K562 (cell line): ENCODE data around the gene EEF1AKMT4. TPM values are rescaled to one million over a fixed set of nuclear protein-coding genes. Genes with fewer than 3 reads are reported as not detected.
A peak's percentile ranks its signal among the peaks of the same experiment; 100 is the strongest.

ENCODE experiments used
- ATAC-seq: fragments of 200-7000 bp; cut with Tn5 transposase; 3 replicates; pipeline ENCODE4 v1.9.1; 2020; ENCODE audit warnings: moderate library complexity
- BruUV-seq: library from RNA; stranded (reverse); fragments of 400-500 nt; replicated peaks from 2 replicates; lab custom pipeline; 2021; lab: Mats Ljungman, UMichigan
- CTCF ChIA-PET: fragments of 300-600 bp; formaldehyde crosslinking; extraction: SDS; loops from one replicate; lab custom pipeline; 2021; ENCODE audit warnings: low intra/inter-chr PET ratio; lab: Yijun Ruan, JAX
- POLR2A ChIA-PET: fragments of 300-600, 350-650 bp; sonication (Branson Sonifier 250); formaldehyde crosslinking; extraction: SDS; loops from one replicate; lab custom pipeline; 2021; ENCODE audit warnings: antibody characterized with exemption, inconsistent platforms; lab: Yijun Ruan, JAX
- DNase-seq, 4 experiments: peaks; one replicate each; pipeline versions ENCODE4 v3.0.0 to v3.0.0-alpha.2; 2011 to 2018; ENCODE audit warnings: low spot score in 3 of 4, mixed read lengths in 3 of 4; ENCODE audit errors: extremely low read depth in 1 of 4
- FAIRE-seq: peaks from 2 replicates; lab custom pipeline; 2011; peaks lifted over from hg19 to GRCh38; lab: Jason Lieb, UNC
- H2AFZ ChIP-seq: 2 replicates; pipeline ENCODE4 v1.6.0; 2011; ENCODE audit warnings: low read depth, low read length, control low read depth, inconsistent platforms
- H3K27ac ChIP-seq: fragments of 200-600 bp; 3 replicates; pipeline ENCODE4 v1.8.0; 2011; ENCODE audit warnings: low read depth, mild to moderate bottlenecking, control low read depth, inconsistent platforms, low read length, moderate library complexity, mixed read lengths; ENCODE audit errors: extremely low read depth
- H3K27me3 ChIP-seq, 2 experiments: fragments of 300-600 bp in 1 of 2; 2 replicates in 1 of 2; 3 replicates in 1 of 2; pipeline versions ENCODE4 v1.6.0 to v1.8.0; 2011; ENCODE audit warnings: inconsistent platforms in 2 of 2, low read length in 2 of 2, mild to moderate bottlenecking in 1 of 2, mixed read lengths in 1 of 2, moderate library complexity in 1 of 2; ENCODE audit not compliant: control insufficient read depth in 2 of 2, insufficient read depth in 2 of 2
- H3K36me3 ChIP-seq: fragments of 300-600 bp; 3 replicates; pipeline ENCODE4 v1.8.0; 2011; ENCODE audit warnings: mild to moderate bottlenecking, low read length, inconsistent platforms; ENCODE audit not compliant: control insufficient read depth, insufficient read depth
- H3K4me1 ChIP-seq, 2 experiments: fragments of 200-600 bp in 1 of 2; replicated peaks in 1 of 2; 2 replicates in 1 of 2; 3 replicates in 1 of 2; pipeline versions ENCODE4 v1.5.1 to v1.8.0; 2011; ENCODE audit warnings: inconsistent platforms in 2 of 2, low read length in 2 of 2, mild to moderate bottlenecking in 1 of 2, mixed read lengths in 1 of 2, moderate library complexity in 1 of 2; ENCODE audit not compliant: control insufficient read depth in 2 of 2, insufficient read depth in 2 of 2
- H3K4me2 ChIP-seq: 2 replicates; pipeline ENCODE4 v1.6.1; 2011; ENCODE audit warnings: low read length, control low read depth, inconsistent platforms, mixed read lengths; ENCODE audit not compliant: insufficient read depth
- H3K4me3 ChIP-seq: fragments of 200-600 bp; sonication (generic), shearing (Covaris generic); 2 replicates; pipeline ENCODE4 v1.5.1; 2016; ENCODE audit warnings: control low read depth, inconsistent platforms
- H3K79me2 ChIP-seq: fragments of 200-600 bp; 3 replicates; pipeline ENCODE4 v1.8.0; 2011; ENCODE audit warnings: low read length, inconsistent platforms; ENCODE audit not compliant: control insufficient read depth, insufficient read depth
- H3K9ac ChIP-seq, 2 experiments: 2 replicates each; pipeline versions ENCODE4 v1.6.0 to v1.6.1; 2011; ENCODE audit warnings: low read depth in 2 of 2, low read length in 2 of 2, control low read depth in 1 of 2, inconsistent platforms in 1 of 2, mild to moderate bottlenecking in 1 of 2, mixed read lengths in 1 of 2; ENCODE audit not compliant: insufficient read depth in 1 of 2
- H3K9me1 ChIP-seq: one replicate; pipeline ENCODE4 v1.6.0; 2011; ENCODE audit warnings: inconsistent platforms, mild to moderate bottlenecking, low read length, moderate library complexity; ENCODE audit not compliant: control insufficient read depth, insufficient read depth
- H3K9me3 ChIP-seq: replicated peaks from 2 replicates; pipeline ENCODE4 v1.5.1; 2011; ENCODE audit warnings: low read depth, low read length, inconsistent platforms; ENCODE audit not compliant: control insufficient read depth, insufficient read depth
- H4K20me1 ChIP-seq: replicated peaks from 2 replicates; pipeline ENCODE4 v1.6.1; 2011; ENCODE audit warnings: low read length, inconsistent platforms, mixed read lengths; ENCODE audit not compliant: control insufficient read depth, insufficient read depth
- ATF7 ChIP-seq: fragments of 450-650 bp; IDR thresholded peaks from 2 replicates; pipeline ENCODE4 v1.7.1; 2014; ENCODE audit warnings: mild to moderate bottlenecking, moderate library complexity
- BCL6 ChIP-seq: fragments of 250-450 bp; sonication (Bioruptor Pico); IDR thresholded peaks from 2 replicates; pipeline ENCODE4 v1.4.0; 2020
- CBX2 ChIP-seq: fragments of 200-600 bp; sonication (generic); IDR thresholded peaks from one replicate; pipeline ENCODE4 v1.6.1; 2012; ENCODE audit warnings: mild to moderate bottlenecking, low read length, inconsistent platforms; ENCODE audit not compliant: insufficient read depth, poor library complexity, severe bottlenecking
- CHD1 ChIP-seq: fragments of 200-600 bp; sonication (generic); IDR thresholded peaks from one replicate; pipeline ENCODE4 v1.6.1; 2012; ENCODE audit warnings: mild to moderate bottlenecking, moderate library complexity, low read length, inconsistent platforms
- GTF2E2 ChIP-seq: fragments of 200-800 bp; sonication (Bioruptor generic); IDR thresholded peaks from 2 replicates; pipeline ENCODE4 v1.6.1; 2016; ENCODE audit warnings: missing genetic modification characterization, missing compliant biosample characterization
- HMG20A ChIP-seq: fragments of 450-650 bp; formaldehyde crosslinking; conservative IDR thresholded peaks from 2 replicates; pipeline ENCODE4 v1.4.0; 2020; ENCODE audit warnings: mild to moderate bottlenecking, mixed read lengths
- JUN ChIP-seq, 2 experiments: sonication (generic) in 1 of 2; formaldehyde crosslinking in 1 of 2; IDR thresholded peaks; 2 replicates each; pipeline versions ENCODE4 v1.6.1 to v1.8.0; 2012 to 2022; ENCODE audit warnings: borderline replicate concordance in 2 of 2, mild to moderate bottlenecking in 2 of 2, improper control_type of control experiment in 1 of 2, low read depth in 1 of 2, low read length in 1 of 2, missing genetic modification reagents in 1 of 2
- MCM3 ChIP-seq: fragments of 450-650 bp; IDR thresholded peaks from 2 replicates; pipeline ENCODE4 v1.6.1; 2016
- NEUROD1 ChIP-seq: fragments of 150-350 bp; IDR thresholded peaks from 2 replicates; pipeline ENCODE4 v1.6.1; 2014; ENCODE audit warnings: borderline replicate concordance, low read length, low read depth; ENCODE audit not compliant: partially characterized antibody
- NONO ChIP-seq, 2 experiments: fragments of 200-400 bp in 1 of 2; fragments of 450-650 bp in 1 of 2; formaldehyde crosslinking in 1 of 2; IDR thresholded peaks; 2 replicates each; pipeline ENCODE4 v1.6.1; 2017; ENCODE audit warnings: low read depth in 2 of 2, mild to moderate bottlenecking in 2 of 2, moderate library complexity in 2 of 2, low read length in 1 of 2
- TARDBP ChIP-seq: fragments of 450-650 bp; IDR thresholded peaks from 2 replicates; pipeline ENCODE4 v1.6.1; 2016
- ZEB2 ChIP-seq: fragments of 450-650 bp; IDR thresholded peaks from 2 replicates; pipeline ENCODE4 v1.6.1; 2016
- ZNF644 ChIP-seq: fragments of 200-800 bp; sonication (Bioruptor generic); IDR thresholded peaks from 2 replicates; pipeline ENCODE4 v1.6.1; 2016; ENCODE audit warnings: low read depth, missing genetic modification characterization, missing compliant biosample characterization
- ZNF75A ChIP-seq: fragments of 450-650 bp; formaldehyde crosslinking; IDR thresholded peaks from 2 replicates; pipeline ENCODE4 v1.4.0; 2020; ENCODE audit warnings: mild to moderate bottlenecking
- ZNF764 ChIP-seq: fragments of 250-450 bp; sonication (Bioruptor Pico); IDR thresholded peaks from 2 replicates; pipeline ENCODE4 v1.4.0; 2020; ENCODE audit warnings: low read depth, mild to moderate bottlenecking, moderate library complexity
- WGBS: fragments of 100-300 bp; shearing (Covaris generic); methylation state at CpG from one replicate; pipeline ENCODE4 v1.1.6; 2016; ENCODE audit warnings: low coverage, mixed read lengths; ENCODE audit not compliant: insufficient coverage; ENCODE audit errors: missing lambda C conversion rate; 5-methylcytosine and 5-hydroxymethylcytosine counted together
- in situ Hi-C: fragments of 300-500 bp; cut with MboI; formaldehyde crosslinking; loops from 4 replicates; pipeline ENCODE4 v1.15.0; 2018; ENCODE audit warnings: inconsistent platforms, mixed read lengths
- intact Hi-C: fragments of 100-400 bp; cut with micrococcal nuclease; formaldehyde crosslinking; loops from 2 replicates; pipeline ENCODE4 v1.14.2; 2022
- polyA plus RNA-seq, 8 experiments: library from polyadenylated mRNA; depleted of rRNA in 4 of 8; stranded (reverse) in 5 of 8; unstranded in 3 of 8; fragments of >200 nt; fragmentation: Nextera tagmentation in 2 of 8; fragmentation: Illumina TruSeq in 1 of 8; extraction: Ambion mirVana in 2 of 8; extraction: Trizol in 1 of 8; gene quantifications; 2 replicates each; pipeline versions ENCODE4 v1.2.1 to v1.2.3, GENCODE V29; 2011 to 2014; ENCODE audit warnings: inconsistent platforms in 1 of 8, missing spikeins in 1 of 8
- total RNA-seq, 7 experiments: library from RNA; depleted of rRNA in 6 of 7; stranded (reverse); fragments of >200 nt in 6 of 7; fragmentation: Illumina TruSeq in 2 of 7; extraction: Trizol in 2 of 7; gene quantifications; 2 replicates each; pipeline versions ENCODE4 v1.2.1 to v1.2.3, GENCODE V29; 2011 to 2021; ENCODE audit warnings: low replicate concordance in 1 of 7

Gene EEF1AKMT4
- total and polyA plus RNA-seq, 9 of the 15 experiments (the other 6 are each of a cell fraction or from before 2014, with no cell fraction given), result 10.3 to 49.4 (median 18.9) TPM

DNA sequence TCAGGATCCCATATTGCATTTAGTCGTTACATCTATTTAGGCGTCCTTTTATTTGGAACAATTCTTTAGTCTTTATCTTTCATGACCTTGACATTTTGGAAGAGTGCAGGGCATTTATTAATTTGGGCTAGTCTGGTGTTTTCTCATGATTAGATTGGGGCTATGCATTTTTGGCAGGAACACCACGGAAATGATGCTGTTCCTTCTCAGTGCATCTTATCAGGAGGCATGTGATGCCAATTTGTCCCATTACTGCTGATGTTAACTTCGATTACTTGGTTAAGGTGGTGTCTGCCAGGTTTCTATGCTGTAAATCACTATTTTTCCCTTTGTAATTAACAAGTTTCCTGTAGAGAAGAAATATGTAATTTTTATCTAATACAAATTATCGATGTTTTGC, 38.2 kb upstream of the EEF1AKMT4 start:
- no peak overlapping the region for H3K9ac ChIP-seq
- no peaks in the 10 kb centered on the region for H3K9me1 ChIP-seq
- ChIA-PET CTCF (no interaction called here), POLR2A (interaction anchor here (0.7 to 1.7 kb wide), 4 partner anchors 8 to 28 kb away, joined by 3 to 4 read pairs (median 3); no protein-coding TSS in a partner anchor)
- ATAC-seq (no peak), FAIRE-seq (no peak), DNase-seq (no peak)
- no TSS peak for BruUV-seq
- H3K4me2 ChIP-seq, result no peak overlapping the region
- H3K27me3 ChIP-seq, result peaks cover 29 to 38% of the 10 kb centered on the region in 2 experiments; a peak in 4 of 5 replicates
- no peak overlapping the region for H3K4me3 ChIP-seq
- WGBS, result 8% methylated on average over 5 of the region's 5 CpGs
- no peak overlapping the region for H3K27ac ChIP-seq
- intact Hi-C loops (no loop called here), in situ Hi-C loops (no loop called here)
- no peaks in the 10 kb centered on the region for H4K20me1 ChIP-seq
- H3K36me3 ChIP-seq, result no peaks in the 10 kb centered on the region
- H2AFZ ChIP-seq, result no peak overlapping the region
- TF ChIP-seq CBX2 (peak; percentile 77), ATF7 (no peak)
- H3K4me1 ChIP-seq, result no peaks in the 10 kb centered on the region; a peak in 1 of 5 replicates
- no peaks in the 10 kb centered on the region for H3K79me2 ChIP-seq
- H3K9me3 ChIP-seq, result no peaks in the 10 kb centered on the region

GRCh38 chr3:184211718-184212117, 37.8 kb upstream of the EEF1AKMT4 start:
- no peak for TF ChIP-seq CHD1
- TF ChIP-seq ZNF764 (CRISPR knock-in tag), result no peak
- TF ChIP-seq NEUROD1, result no peak
- TF ChIP-seq JUN (IDR thresholded peaks at IDR 0.05; ENCODE audit: borderline replicate concordance, low read depth, low read length), result no peak
- TF ChIP-seq JUN (CRISPR knock-in tag; IDR thresholded peaks at IDR 0.05; ENCODE audit: borderline replicate concordance), result no peak
- TF ChIP-seq ZNF75A (CRISPR knock-in tag), result no peak
- no peak for TF ChIP-seq GTF2E2 (tag)
- TF ChIP-seq ZEB2, result no peak
- TF ChIP-seq HMG20A (CRISPR knock-in tag), result no peak
- TF ChIP-seq ZNF644 (tag), result no peak
- no peak for TF ChIP-seq BCL6 (CRISPR knock-in tag)
- no peak for TF ChIP-seq MCM3
- TF ChIP-seq NONO (IDR thresholded peaks at IDR 0.05; ENCODE audit: low read depth in 2 of 2, low read length in 1 of 2), result no peak
- TF ChIP-seq TARDBP, result no peak
- no peaks in the 10 kb centered on the region for H3K36me3 ChIP-seq
- no peak overlapping the region for H3K4me2 ChIP-seq
- H3K27me3 ChIP-seq, result peaks cover 26 to 33% of the 10 kb centered on the region in 2 experiments; a peak in 4 of 5 replicates
- H2AFZ ChIP-seq, result no peak overlapping the region
- no peaks in the 10 kb centered on the region for H4K20me1 ChIP-seq
- ATAC-seq (no peak), FAIRE-seq (no peak), DNase-seq (no peak)
- BruUV-seq, result no TSS peak
- POLR2A ChIA-PET, result interaction anchor here (0.5 to 1.1 kb wide), 4 partner anchors 12 to 46 kb away, joined by 3 to 4 read pairs (median 3); no protein-coding TSS in a partner anchor
- no peaks in the 10 kb centered on the region; a peak in 1 of 5 replicates for H3K4me1 ChIP-seq
- CTCF ChIA-PET, result no interaction called here
- no peak overlapping the region for H3K4me3 ChIP-seq
- in situ Hi-C loops (no loop called here), intact Hi-C loops (no loop called here)
- 17% methylated on average over 5 of the region's 5 CpGs for WGBS
- no peaks in the 10 kb centered on the region for H3K79me2 ChIP-seq
- H3K9ac ChIP-seq, result no peak overlapping the region
- no peaks in the 10 kb centered on the region for H3K9me3 ChIP-seq
- no peak overlapping the region for H3K27ac ChIP-seq
- H3K9me1 ChIP-seq, result no peaks in the 10 kb centered on the region
